ENCODE data around the gene CDH22.

- TF ChIP-seq MYNN (IDR thresholded peaks at IDR 0.05) = 0 out of 2 replicates have a peak, but pooled peaks have one; percentile 28
- TF ChIP-seq MYNN (CRISPR knock-in tag; IDR thresholded peaks at IDR 0.05) = no peak
- TF ChIP-seq ZFP91 (CRISPR knock-in tag; IDR thresholded peaks at IDR 0.05) = no peak
- TF ChIP-seq NRF1 (conservative IDR thresholded peaks at IDR 0.05 in 1 of 2, IDR thresholded peaks at IDR 0.05 in 1 of 2) = no peak
- no peak for TF ChIP-seq NR3C1 (CRISPR knock-in tag; IDR thresholded peaks at IDR 0.05)
- no peak for TF ChIP-seq IRF2 (CRISPR knock-in tag; IDR thresholded peaks at IDR 0.05)
- no peak for TF ChIP-seq FOS (IDR thresholded peaks at IDR 0.05; ENCODE audit: extremely low read depth, insufficient read length)
- no peak for TF ChIP-seq ZNF224 (CRISPR knock-in tag; IDR thresholded peaks at IDR 0.05)
- no peak for TF ChIP-seq MAX (CRISPR knock-in tag; IDR thresholded peaks at IDR 0.05)
- TF ChIP-seq SIN3A (IDR thresholded peaks at IDR 0.05; ENCODE audit: borderline replicate concordance in 2 of 2, control insufficient read depth in 1 of 2, low read depth in 2 of 2, low read length in 2 of 2) = no peak
- TF ChIP-seq ZNF121 (CRISPR knock-in tag; conservative IDR thresholded peaks at IDR 0.05) = no peak
- TF ChIP-seq CREB5 (CRISPR knock-in tag; IDR thresholded peaks at IDR 0.05) = no peak
- peak; percentile 60 for TF ChIP-seq TFAP4 (CRISPR knock-in tag; IDR thresholded peaks at IDR 0.05; ENCODE audit: borderline replicate concordance)
Measured at GRCh38 chr20:46307139-46307998, 929 bp downstream of the CDH22 start.
